Stimulated activated CD8-positive, alpha-beta memory T cell treated with anti-CD3 and anti-CD28 coated beads, Interleukin-2, amount 100 ng/mL, for 1 hour (primary cell): ENCODE results near the gene SKOR1.

Experiments used
- DNase-seq, 2 donors: peaks; one replicate each; pipeline ENCODE4 v3.0.0-alpha.2; 2020; ENCODE audit warnings: low read depth in 2 of 2

The SKOR1 gene

GRCh38 chr15:67832031-67832551 is 6.8 kb downstream of the SKOR1 start:
- DNase-seq, result no peak

GRCh38 chr15:67832897-67833709 is 7.8 kb downstream of the SKOR1 start:
- no peak for DNase-seq

- DNase-seq, result no peak
Observed at GRCh38 chr15:67833710-67834511, 8.6 kb downstream of the SKOR1 start.

GRCh38 chr15:67834581-67835296 is 9.4 kb downstream of the SKOR1 start:
- no peak for DNase-seq

- DNase-seq, result no peak
Observed at GRCh38 chr15:67835297-67836133, 10.2 kb downstream of the SKOR1 start.

GRCh38 chr15:67836134-67836455 is 10.8 kb downstream of the SKOR1 start:
- DNase-seq, result no peak

- DNase-seq, result no peak
Observed at GRCh38 chr15:67836477-67836876, 11.2 kb downstream of the SKOR1 start.

- DNase-seq, result no peak
Observed at GRCh38 chr15:67836955-67837354, 11.6 kb downstream of the SKOR1 start.

GRCh38 chr15:67838789-67839332 is 13.6 kb downstream of the SKOR1 start:
- no peak for DNase-seq

- DNase-seq, result no peak
Observed at GRCh38 chr15:67839499-67839928, 14.2 kb downstream of the SKOR1 start.

GRCh38 chr15:67839929-67840748 is 14.8 kb downstream of the SKOR1 start, which contains the start of gene RNU6-1:
Gene RNU6-1 (minus strand): TSS chr15:67840045.
- peak; percentile 90 to 93 for DNase-seq

- no peak for DNase-seq
Observed at GRCh38 chr15:67840749-67841512, 15.6 kb downstream of the SKOR1 start.

GRCh38 chr15:67841513-67841762 is 16.1 kb downstream of the SKOR1 start:
- DNase-seq, result no peak

GRCh38 chr15:67843092-67843501 is 17.8 kb downstream of the SKOR1 start:
- DNase-seq, result no peak

- DNase-seq, result no peak
Observed at GRCh38 chr15:67843571-67844387, 18.5 kb downstream of the SKOR1 start.

GRCh38 chr15:67845974-67846373 is 20.7 kb downstream of the SKOR1 start:
- DNase-seq, result no peak

GRCh38 chr15:67849538-67849937 is 24.2 kb downstream of the SKOR1 start:
- no peak for DNase-seq

- no peak for DNase-seq
Observed at GRCh38 chr15:67850336-67850735, 25.0 kb downstream of the SKOR1 start.
